ENCODE measurements around the gene SLC25A40.
"Not testable (repeated sequence)": the region's sequence is repeated elsewhere in the genome, so short reads cannot be mapped to it uniquely, and the experiment has no call there.

SLC25A40 gene

GRCh38 chr7:87870471-87870870 lies 5.7 kb downstream of the SLC25A40 start:
- DNase-seq: no peak

DNA sequence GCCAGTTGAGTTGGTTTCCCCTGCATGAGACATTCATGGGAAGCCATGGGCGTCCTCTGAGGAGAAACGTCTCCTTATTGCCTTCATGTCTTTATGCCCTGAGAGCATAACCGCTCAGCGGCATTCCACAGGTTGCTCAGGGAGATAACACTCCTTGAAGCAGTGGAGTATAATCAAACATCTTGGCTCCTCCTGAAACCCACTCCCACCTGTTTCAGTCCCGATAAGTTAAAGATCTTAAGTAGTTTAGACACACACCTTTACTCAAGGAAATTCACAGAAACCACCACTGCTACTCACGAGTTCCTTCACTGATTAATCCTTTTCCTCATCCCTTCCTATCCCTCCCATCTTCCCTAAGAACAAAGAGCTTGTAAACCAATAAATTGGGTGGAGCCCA lies 9.6 kb downstream of the SLC25A40 start:
- DNase-seq: not testable (repeated sequence)

- no peak for DNase-seq
Measured at GRCh38 chr7:87866089-87866488, 10.1 kb downstream of the SLC25A40 start.

DNA sequence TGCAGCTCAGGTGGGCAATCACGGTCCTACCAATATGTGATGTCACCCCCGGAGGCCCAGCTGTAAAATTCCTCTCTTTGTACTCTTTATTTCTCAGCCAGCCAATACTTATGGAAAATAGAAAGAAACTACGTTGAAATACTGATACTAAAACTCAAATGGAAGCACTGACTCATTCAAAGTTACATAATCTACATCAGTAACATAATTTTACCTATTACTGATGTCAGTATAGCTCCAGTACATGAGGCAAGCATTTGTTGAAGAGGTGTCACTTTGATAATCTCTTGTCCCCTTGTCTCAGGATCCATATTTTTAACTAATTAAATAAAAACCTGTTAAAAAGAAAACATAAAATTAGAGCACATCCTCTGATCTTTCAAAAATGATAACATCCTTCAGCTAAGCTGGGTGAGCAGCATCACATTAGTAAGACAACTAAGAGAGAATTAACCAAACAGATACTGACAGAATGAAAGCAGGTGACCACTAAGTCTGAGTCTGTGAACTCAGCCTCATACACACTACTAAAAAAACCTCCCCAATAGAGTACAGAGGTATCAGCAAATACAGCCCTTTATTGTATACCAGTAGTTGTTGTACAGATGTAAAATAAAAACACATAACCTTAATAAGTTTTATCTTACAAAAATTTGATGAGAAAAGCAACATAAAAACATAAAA lies 17.6 kb downstream of the SLC25A40 start:
- no peak for DNase-seq

DNA sequence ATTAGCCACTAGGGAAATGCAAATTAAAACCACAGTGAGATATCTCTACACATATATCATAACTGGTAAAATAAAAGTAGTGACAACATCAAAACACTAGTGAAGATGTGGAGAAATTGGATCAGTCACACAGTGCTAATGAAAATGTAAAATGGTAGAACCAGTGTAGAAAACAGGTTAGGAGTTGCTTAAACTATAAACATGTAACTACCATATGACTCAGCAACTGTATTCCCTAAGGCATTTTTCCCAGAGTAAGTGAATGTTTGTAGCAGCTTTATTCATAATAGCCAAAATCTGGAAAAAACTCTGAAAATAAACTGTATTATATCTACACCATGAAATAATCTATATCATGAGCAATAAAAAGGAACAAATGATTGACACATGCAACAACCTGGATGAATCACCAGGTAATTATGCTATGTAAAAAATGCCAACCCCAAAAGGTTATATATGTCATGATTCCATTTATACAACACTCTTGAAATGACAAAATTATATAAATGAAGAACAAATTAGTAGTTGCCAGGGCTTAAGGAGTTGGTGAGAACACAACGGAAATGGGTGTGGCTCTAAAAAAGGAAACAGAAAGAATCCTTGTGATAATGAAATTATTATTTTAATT lies 22.8 kb downstream of the SLC25A40 start:
- DNase-seq: no peak

GRCh38 chr7:87852306-87852705 lies 23.9 kb downstream of the SLC25A40 start:
- DNase-seq: no peak

- DNase-seq: no peak
Measured at GRCh38 chr7:87850836-87851593, 25.1 kb downstream of the SLC25A40 start.

DNA sequence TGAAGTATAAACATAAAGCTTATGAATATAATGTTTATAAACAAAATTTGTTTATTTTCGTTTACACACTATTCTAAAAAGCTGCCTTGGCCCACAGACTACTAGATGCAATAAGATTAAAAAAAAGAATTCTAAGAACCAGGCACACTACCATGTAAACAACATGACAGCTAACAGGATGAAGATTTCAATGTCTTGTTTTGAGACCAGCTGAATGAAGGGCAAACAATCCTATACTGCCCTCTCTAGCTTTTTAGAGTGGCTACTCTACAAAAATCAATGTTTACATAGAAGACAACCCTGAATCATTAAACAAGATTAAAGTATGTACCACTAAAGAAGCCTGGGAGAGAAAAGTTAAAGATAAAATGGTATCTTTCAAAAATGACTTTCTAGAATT lies 38.6 kb downstream of the SLC25A40 start:
- DNase-seq: no peak

DNA sequence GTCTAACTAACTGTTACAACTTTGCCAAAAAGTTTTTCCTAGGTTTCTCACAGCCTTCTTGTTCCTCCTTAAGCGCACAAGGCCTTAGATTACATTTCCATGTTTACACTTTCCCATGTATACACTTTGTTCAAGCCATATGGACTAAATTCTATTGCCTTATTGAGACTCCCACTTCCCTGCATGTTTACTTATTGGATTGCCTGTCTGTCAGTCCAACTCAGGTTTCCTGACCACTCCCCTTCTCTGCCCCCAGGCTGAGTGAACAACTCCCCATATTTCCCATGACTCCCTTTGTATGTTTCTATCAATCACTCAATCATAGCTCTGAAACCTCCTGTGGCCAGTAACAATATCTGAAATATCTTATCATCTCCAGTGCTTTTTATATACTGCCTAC lies 43.0 kb downstream of the SLC25A40 start:
- DNase-seq: no peak

DNA sequence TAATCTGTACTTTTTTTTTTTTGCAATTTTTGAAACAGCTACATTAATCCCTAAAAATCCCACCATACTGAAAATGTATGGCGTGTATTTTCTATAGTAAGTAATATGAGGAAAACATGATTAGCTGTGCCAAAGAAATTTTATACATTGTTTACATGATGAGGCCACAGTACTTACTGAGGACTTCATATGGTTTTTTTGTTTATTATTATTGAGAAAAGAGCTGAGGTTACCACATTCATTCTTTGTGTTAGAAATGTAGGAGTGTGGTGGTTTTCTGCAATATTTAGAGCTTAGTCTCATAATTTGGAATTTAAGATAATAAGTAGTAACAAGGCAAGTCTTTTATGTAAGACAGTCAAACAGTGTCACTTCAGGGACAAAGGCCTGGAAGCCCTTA lies 45.1 kb downstream of the SLC25A40 start:
- no peak for DNase-seq

DNA sequence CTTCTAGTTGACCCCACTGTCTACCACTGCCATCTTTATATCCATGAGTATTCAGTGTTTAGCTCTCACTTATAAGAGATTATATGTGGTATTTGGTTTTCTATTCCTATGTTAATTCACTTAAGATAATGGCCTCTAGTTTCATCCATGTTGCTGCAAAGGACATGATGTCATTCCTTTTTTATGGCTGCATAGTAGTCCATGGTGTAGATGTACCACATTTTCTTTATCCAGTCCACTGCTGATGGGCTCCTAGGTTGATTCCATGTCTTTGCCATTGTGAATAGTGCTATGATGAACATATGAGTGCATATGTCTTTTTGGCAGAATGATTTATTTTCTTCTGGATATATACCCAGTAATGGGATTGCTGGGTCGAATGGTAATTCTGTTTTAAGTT lies 47.8 kb downstream of the SLC25A40 start:
- DNase-seq: not testable (repeated sequence)

- not testable (repeated sequence) for DNase-seq
Measured at GRCh38 chr7:87825369-87825768, 50.8 kb downstream of the SLC25A40 start.

DNA sequence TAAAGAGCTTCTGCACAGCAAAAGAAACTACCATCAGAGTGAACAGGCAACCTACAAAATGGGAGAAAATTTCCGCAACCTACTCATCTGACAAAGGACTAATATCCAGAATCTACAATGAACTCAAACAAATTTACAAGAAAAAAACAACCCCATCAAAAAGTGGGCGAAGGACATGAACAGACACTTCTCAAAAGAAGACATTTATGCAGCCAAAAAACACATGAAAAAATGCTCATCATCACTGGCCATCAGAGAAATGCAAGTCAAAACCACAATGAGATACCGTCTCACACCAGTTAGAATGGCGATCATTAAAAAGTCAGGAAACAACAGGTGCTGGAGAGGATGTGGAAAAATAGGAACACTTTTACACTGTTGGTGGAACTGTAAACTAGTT lies 54.1 kb downstream of the SLC25A40 start:
- DNase-seq: not testable (repeated sequence)

- no peak for DNase-seq
Measured at GRCh38 chr7:87818336-87818735, 57.8 kb downstream of the SLC25A40 start.

GRCh38 chr7:87816389-87816788 lies 59.8 kb downstream of the SLC25A40 start:
- no peak for DNase-seq

DNA sequence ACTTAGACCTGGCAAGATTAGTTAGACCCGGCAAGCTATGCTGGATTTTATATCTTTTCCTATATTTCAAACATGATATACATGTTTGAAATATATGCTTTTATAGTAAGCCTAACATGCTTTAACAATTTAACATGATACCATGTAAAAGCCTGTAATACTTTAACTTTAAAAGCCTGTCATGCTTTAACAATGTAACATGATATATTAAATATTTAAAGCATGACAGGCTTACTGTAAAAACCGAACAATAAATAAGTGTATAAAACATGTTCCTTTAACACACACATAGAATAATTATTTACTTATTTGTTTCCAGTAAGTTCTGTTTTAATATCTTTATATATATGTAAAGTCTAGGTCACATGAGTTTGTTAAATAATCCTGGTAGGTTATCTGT lies 65.4 kb downstream of the SLC25A40 start:
- DNase-seq: no peak

- DNase-seq: no peak
Measured at GRCh38 chr7:87810130-87810529, 66.0 kb downstream of the SLC25A40 start.

DNA sequence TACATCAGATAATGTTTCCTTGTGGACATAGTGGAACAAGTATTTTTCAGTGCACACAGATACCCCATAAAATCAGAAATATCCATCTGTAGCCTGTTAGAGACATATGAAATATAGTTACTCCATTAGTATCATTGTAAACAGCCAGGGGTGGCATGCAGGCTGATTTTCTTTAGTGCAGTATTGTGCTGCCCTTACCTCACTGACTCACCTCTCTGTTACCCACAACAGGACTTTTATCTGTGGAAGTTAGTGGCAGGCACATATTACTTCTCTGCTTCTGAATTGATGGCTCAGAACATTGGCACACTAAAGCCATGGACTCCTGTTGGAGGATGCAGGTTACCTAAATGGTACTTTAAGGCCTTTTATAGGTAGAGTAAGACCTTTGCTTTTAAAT lies 70.0 kb downstream of the SLC25A40 start:
- no peak for DNase-seq

- peak; percentile 3 for DNase-seq
Measured at GRCh38 chr7:87797798-87798403, 78.3 kb downstream of the SLC25A40 start.

DNA sequence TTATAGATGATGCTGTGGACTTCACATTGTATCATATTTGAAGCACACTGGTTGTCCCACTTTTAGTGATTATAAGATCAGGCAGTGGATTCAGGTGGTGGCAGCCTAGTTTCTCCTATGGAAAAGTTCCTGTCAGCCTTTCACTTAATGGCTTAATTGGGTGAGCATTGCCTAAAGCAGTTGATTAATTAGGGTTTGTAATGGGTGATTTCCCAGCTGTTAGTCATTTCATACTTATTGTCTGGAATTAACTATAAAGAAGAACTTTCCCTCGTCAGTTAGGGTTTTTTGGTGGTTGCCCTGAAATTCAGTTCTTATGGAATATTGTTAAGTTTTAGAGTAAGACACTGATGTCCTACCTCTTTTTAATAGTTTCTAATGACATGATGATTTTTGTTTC lies 78.8 kb downstream of the SLC25A40 start:
- DNase-seq: no peak

- no peak for DNase-seq
Measured at GRCh38 chr7:87785368-87785995, 90.7 kb downstream of the SLC25A40 start.

DNA sequence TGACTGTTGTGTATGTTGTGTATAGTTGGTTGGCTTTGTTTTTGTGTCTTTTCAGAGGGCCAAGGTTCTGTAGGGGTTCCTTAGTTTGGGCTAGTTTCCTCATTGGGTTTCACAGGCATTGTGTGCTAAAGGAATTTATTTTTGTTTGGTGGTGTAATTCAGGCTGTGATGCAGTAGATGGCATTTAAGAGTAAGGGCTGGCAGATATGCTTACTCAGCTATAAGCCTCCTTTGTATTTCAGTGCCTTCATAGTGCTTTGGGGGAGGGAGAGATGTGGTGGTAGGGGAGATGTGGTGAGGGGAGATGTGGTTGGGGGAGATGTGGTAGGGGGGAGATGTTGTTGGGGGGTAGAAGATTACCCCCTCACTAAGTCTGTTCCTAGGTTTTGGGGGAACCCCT lies 91.7 kb downstream of the SLC25A40 start:
- DNase-seq: no peak

Measured in amniotic stem cell (primary cell).